Stimulated activated CD8-positive, alpha-beta memory T cell treated with anti-CD3 and anti-CD28 coated beads, Interleukin-4, amount 100 ng/mL, for 24 hours (primary cell): ENCODE data around the gene B3GAT1.

Source experiments
- DNase-seq: peaks from one replicate; pipeline ENCODE4 v3.0.0-alpha.2; 2020; ENCODE audit warnings: low read depth

Gene B3GAT1

GRCh38 chr11:134441281-134441680 is 29.2 kb upstream of the B3GAT1 start:
- no peak for DNase-seq

- no peak for DNase-seq
Measured at GRCh38 chr11:134440851-134441250, 28.8 kb upstream of the B3GAT1 start.

- DNase-seq, result no peak
Measured at GRCh38 chr11:134438542-134439537, 26.8 kb upstream of the B3GAT1 start.

GRCh38 chr11:134437821-134438220 is 25.8 kb upstream of the B3GAT1 start:
- no peak for DNase-seq

GRCh38 chr11:134436781-134437180 is 24.7 kb upstream of the B3GAT1 start:
- DNase-seq, result no peak

GRCh38 chr11:134433806-134434205 is 21.8 kb upstream of the B3GAT1 start:
- DNase-seq, result no peak

GRCh38 chr11:134433251-134433650 is 21.2 kb upstream of the B3GAT1 start:
- DNase-seq, result no peak

- DNase-seq, result no peak
Measured at GRCh38 chr11:134432776-134433175, 20.7 kb upstream of the B3GAT1 start.

- DNase-seq, result no peak
Measured at GRCh38 chr11:134429106-134429505, 17.1 kb upstream of the B3GAT1 start.

GRCh38 chr11:134425816-134426536 is 13.9 kb upstream of the B3GAT1 start:
- no peak for DNase-seq

- DNase-seq, result no peak
Measured at GRCh38 chr11:134425413-134425812, 13.4 kb upstream of the B3GAT1 start.

GRCh38 chr11:134423106-134423505 is 11.1 kb upstream of the B3GAT1 start:
- DNase-seq, result no peak

- no peak for DNase-seq
Measured at GRCh38 chr11:134417871-134418840, 6.1 kb upstream of the B3GAT1 start.

- DNase-seq, result no peak
Measured at GRCh38 chr11:134416726-134417125, 4.7 kb upstream of the B3GAT1 start.

- no peak for DNase-seq
Measured at GRCh38 chr11:134414766-134415765, 3.0 kb upstream of the B3GAT1 start.

GRCh38 chr11:134413826-134414731 is 2.0 kb upstream of the B3GAT1 start:
- DNase-seq, result no peak

GRCh38 chr11:134413043-134413825 is 1.2 kb upstream of the B3GAT1 start:
- no peak for DNase-seq

- DNase-seq, result no peak
Measured at GRCh38 chr11:134410766-134411165, 1.3 kb downstream of the B3GAT1 start.
